Skin of body (tissue), 2 donors: ENCODE results near the gene SWAP70. TPM values are rescaled to one million over a fixed set of nuclear protein-coding genes. Genes with fewer than 3 reads are reported as not detected.
"Not testable (repeated sequence)": the region's sequence is repeated elsewhere in the genome, so short reads cannot be mapped to it uniquely, and the experiment has no call there.

Experiments used
- DNase-seq: peaks from one replicate; lab custom pipeline; 2025; lab: John Stamatoyannopoulos, UW
- total RNA-seq: library from RNA; depleted of rRNA; stranded (reverse); fragments of >200 nt; gene quantifications from one replicate; pipeline ENCODE4 v1.2.3, GENCODE V29; 2014

Gene SWAP70
- total RNA-seq, 1 donor from 2014 or later, result 31.8 TPM

DNA sequence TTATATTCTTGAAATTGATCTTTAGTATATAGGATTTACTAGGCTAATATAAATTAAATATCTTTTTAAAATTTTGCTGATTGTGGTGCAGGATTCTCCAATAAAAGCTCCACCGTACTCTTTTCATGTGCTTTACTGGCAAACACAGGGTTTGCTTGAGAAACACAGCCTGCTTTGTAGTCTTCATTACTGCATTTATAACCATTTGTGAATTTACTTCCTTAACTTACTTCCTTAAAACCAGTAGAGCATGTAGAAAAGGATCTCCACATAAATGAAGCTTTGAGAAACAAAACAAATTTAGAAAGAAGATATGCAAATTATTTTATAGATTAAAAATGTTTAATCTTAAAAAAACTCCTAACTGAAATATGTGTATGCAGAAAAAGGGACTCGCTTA is 28.8 kb downstream of the SWAP70 start:
- no peak for DNase-seq

DNA sequence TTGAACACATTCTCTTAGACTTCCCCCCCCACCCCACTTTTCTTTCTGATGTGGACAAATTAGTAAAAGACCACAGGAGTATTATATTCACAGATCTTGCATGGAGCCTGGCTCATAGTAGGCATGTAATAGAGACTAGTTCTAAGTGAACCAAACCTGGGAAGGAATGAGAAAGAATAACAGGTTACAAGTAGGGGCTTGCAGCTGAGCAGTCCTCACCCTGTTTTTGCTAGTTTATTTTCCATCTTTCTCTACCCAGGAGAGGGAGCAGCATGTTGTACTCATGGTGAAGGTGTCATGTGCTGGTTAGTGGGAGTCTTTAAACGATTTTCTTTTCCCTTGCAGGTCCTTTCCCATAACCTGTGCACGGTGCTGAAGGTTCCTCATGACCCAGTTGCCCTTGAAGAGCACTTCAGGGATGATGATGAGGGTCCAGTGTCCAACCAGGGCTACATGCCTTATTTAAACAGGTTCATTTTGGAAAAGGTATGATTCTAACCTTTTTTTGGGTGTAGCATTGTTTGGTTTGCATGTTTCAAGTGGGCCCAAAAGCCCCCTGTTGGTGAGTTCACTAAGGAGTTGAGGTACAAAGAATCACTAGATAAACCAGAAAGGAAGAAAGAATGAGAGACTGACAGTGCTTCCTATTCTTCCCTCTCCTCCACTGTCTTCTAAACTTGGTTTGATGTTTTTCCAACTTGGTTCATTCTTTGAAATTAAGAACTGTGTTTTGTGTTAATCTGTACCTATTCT is 30.1 kb downstream of the SWAP70 start:
- no peak for DNase-seq

DNA sequence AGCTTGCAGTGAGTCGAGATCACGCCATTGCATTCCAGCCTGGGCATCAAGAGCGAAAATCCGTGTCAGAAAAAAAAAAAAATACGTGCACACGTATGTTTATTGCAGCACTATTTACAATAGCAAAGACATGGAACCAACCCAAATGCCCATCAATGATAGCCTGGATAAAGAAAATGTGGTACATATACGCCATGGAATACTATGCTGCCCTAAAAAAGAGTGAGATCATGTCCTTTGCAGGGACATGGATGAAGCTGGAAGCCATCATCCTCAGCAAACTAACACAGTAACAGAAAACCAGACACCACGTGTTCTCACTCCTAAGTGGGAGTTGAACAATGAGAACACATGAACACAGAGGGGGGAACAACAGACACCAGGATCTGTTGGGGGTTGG is 31.4 kb downstream of the SWAP70 start:
- DNase-seq, result not testable (repeated sequence)

DNA sequence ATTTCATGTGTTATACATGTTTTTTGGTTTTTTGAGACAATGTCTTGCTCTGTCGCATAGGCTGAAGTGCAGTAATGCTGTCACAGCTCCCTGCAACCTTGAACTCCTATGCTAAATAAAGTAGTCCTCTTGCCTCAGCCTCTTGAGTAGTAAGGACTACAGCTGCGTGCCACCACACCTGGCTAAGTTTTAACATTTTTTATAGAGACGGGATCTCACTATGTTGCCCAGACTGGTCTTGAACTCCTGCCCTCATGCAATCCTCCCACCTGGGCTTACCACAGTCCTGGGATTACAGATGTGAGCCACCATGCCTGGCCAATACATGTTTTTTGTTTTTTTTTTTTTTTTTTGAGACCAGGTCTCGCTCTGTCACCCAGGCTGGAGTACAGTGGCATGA is 33.9 kb downstream of the SWAP70 start:
- no peak for DNase-seq

DNA sequence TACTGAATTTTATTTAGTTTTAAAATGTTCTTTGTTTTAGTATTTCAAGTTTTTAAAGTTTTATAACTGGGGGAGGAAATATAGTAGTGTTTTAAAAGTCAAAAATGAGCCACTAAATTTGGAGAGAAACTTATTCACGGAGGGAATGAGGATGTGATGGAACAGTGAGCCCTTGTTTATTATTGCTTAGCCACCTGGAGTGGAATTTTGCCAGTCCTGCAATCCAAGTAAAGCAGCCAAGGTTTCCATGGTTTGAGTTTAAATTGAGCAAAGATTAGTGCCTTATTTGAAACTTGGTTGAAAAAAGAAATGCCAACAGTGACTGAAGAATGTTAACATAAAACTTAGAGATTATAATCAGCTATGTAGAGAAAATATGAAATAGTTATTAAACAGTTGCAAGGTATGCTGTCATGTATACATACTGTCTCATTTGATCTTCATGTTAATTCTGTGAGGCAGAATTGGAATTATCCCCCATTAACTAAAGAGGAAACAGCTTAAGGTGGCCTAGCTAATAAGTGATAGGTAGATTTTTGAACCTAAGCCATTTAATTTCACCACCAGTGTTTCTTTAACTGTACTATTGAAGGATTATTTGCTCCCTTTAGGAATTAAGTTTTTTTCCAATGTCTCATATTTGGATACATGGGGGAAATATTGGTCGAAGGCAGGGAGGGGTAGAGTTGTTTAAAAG is 36.4 kb downstream of the SWAP70 start:
- no peak for DNase-seq

DNA sequence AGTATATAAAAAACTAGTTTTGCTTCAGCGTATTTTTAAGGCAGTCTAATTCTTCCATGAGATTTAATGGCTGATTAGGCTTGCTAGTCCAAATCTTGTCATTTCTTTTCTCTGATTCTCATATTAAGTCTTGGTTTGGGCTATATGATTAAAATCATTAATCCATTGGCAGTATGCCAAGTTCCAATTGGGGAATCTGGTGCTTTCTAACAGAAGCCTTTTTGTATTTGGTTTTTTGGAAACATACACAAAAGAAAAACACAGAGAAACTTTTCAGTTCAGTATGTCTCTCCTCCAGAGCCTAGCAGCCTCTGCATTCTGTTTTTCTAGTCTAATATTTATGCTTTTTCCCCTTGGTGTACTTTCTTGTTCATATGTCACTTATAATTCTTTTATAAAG is 37.9 kb downstream of the SWAP70 start:
- no peak for DNase-seq

DNA sequence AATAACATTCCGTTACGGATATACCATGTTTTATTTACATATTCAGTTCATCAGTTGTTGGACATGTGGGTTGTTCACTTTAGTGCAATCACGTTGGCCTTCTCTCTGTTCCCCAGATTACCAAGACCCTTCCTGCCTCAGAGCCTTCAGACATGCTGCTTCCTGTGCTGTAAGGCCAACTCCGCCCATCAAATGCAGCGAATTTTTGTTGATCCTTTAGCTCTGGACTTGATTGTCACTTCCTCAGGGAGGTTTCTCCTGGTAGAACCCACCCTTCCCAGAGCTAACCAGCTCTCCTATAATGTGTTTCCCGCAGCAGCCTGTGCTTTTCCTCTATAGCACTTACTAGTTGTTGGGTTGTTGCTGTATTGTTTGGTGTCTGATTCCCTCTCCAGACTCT is 39.4 kb downstream of the SWAP70 start:
- DNase-seq, result peak; percentile 21

DNA sequence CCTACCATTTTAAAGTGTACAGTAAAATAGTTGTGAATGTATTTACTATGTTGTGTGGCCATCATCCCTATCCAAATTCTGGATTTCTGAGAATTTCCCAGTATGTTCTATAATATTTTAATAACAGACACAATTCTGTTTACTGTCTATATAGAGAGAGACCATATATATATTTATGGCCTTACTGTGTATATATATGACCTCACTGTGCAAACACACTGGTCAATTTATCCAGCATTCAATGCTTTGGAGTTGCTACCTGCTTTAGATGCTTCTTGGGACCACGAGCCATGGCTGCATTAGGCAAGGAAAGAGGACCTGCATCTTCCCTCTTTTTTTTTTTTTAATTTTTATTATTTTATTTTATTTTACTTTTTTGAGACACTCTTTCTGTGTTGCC is 40.2 kb downstream of the SWAP70 start:
- DNase-seq, result no peak

DNA sequence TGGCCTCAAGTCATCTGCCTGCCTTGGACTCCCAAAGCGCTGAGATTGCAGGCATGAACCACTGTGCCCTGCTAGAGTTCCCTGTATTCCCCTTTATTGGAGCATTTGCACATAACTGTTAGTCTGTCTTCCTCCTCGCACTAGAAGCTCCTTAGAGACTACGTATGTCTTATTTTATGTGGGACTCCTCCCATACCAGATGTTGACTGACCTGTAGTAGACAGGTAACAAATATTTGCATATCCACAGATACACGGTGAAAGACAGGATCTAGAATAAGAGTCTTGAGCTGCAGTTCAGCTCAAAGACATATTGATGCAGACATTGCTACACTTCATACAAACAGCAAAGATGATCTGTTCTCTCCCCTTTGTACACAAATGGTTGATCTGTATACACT is 40.7 kb downstream of the SWAP70 start:
- DNase-seq, result no peak

DNA sequence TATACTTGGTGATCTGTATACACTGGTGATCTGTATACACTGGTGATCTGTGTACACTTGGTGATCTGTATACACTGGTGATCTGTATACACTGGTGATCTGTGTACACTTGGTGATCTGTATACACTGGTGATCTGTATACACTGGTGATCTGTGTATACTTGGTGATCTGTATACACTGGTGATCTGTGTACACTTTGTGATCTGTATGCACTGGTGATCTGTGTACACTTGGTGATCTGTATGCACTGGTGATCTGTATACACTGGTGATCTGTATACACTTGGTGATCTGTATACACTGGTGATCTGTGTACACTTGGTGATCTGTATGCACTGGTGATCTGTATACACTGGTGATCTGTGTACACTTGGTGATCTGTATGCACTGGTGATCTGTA is 41.5 kb downstream of the SWAP70 start:
- not testable (repeated sequence) for DNase-seq

DNA sequence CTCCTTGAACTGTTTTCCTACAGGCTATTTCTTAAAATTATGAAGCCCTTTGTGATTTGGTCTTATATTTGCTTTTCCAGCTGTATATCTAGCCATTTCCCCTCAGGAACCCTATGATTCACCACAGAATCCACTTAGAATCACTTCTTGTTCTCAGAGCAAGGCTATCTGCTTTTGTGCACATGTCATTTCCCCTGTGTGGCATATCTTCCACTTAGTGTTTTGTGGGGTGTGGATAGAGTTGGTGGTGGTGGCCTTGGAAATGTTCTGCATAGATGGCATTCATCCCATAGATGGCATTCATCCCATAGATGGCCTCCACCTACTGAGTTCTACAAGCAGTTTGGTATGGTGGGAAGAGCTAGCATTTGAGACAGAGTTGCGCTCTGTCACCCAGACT is 44.7 kb downstream of the SWAP70 start:
- DNase-seq, result no peak

DNA sequence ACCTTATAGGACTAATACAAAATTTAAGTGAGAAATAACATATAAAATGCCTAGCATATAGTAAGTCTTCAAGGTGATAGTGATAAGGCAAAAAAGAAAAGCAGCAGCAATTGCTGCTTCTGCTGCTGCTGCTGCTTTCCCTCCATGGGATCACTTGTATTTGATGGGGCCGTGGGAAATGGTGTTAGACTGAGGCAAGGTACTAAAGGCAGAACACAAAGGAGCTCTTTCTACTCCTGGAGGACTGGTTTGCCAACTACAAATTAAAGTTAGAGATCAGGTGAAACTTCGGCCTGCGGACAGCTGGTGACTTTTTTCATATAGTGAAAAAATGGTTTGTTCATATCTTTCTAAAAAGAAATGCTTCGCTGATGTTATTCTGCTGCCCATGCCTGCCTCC is 46.3 kb downstream of the SWAP70 start:
- DNase-seq, result no peak

DNA sequence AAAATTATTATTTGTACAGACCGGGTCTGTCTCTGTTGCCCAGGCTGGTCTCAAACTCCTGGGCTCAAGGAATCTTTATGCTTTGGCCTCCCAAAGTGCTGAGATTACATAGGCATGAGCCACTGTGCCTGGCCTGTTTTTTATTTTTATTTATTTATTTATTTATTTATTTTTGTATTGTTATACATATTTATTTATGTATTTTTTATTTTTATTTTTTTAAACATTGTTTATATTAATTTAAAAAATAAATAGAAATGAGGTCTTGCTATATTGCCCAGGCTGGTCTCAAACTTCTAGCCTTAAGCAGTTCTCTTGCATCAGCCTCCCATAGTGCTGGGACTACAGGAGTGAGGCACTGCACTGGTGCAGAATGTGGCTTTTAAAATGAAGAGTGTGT is 47.0 kb downstream of the SWAP70 start:
- no peak for DNase-seq

DNA sequence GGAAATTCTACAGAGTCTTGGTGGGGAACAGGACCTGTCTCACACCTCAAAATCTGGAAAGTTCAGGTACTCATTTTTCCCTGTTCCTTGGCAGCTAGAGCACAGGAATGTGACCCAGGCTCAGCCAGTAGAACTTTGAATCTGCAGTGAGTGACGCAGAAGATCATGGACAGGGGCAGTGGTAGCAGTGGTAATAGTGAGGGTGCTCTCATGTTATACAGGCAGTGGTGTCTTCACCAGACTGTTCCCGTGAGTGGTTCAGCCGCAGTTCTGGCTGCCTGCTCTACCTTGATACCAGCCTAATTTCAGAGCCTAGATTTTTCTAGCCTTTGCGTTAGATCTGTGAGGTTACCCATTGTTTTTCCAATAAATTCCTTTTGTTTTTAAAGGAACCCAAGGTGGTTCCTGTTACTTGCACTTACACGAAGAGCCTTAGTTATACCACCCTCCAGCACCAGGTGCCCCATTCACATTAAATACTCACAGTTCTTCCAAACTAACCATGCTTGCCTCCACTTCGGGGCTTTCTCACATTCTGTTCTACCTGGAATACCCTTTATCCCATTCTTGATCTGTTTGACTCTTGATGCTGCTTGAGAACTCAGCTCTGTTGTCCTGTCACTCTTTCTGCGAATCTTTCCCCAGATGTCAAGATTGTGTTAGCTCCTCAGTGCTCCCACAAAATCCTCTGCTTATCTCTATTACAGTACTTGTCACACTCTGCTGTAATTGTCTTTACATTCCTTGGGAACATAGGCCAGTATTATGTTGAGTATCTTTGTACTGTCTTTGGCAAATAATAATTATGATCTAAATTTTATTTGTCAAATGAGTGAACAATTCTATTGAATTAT is 47.8 kb downstream of the SWAP70 start:
- DNase-seq, result no peak

DNA sequence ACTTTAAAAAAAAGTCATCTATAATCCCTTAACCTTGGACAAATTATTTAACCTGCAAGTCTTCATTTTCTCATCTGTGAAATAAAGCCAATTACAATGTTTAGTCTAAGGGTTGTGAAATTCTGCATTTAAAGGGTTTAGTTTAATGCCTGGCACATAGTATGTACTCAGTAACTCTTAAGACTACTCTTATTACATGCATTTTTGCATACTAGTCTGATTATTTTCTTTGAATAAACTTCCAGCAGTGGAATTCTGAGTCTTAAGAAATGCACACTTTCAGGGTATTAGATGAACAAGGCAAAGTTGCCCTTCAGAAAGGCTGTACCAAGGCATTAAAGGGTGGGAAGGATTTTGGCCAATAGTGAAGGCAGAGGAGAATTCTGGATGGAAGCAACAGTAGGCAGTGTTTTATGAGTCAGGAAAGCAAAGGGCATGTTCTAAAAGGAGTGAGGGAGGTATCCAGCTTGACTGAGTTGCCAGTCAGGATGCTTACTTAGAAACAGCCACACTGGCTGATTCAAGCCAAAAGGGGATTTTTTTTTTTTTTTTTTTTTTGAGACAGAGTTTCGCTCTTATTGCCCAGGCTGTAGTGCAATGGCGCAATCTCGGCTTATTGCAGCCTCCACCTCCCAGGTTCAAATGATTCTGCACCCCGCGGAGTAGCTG is 50.5 kb downstream of the SWAP70 start:
- DNase-seq, result no peak

DNA sequence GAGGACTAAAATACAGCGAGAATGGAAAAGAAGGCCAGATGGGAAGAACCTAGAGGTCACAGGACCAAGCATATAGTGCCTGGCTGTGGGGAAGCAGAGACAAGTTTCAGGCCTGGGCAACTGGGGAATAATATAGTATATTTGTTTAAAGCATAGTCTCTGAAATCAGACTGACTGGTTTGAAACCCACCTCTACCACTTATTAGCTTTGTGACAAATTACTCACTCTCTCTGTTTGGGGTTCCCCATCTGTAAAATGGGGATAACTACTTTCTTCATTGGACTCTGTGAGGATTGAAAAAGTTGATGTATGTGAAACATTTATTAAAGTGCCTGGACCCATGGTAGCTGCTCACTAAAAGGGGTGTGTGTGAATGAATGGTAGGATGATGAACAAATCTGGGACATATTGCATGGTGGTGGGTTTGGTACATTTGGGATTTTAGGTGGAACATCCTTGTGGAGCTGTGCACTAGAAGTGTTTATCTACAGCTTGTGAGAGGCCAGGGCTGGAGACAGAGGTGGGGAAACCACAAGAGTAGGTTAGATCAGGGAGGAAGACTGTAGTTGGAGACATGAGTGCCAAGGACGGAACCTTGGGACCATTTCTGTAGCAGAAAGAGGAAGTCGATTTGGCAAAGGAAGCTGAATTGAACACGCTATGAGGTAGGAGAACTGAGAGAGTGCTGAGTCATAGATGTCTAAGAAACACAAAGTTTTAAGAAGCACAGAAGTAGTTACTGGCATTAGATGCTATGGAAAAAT is 52.6 kb downstream of the SWAP70 start:
- DNase-seq, result peak; percentile 54

DNA sequence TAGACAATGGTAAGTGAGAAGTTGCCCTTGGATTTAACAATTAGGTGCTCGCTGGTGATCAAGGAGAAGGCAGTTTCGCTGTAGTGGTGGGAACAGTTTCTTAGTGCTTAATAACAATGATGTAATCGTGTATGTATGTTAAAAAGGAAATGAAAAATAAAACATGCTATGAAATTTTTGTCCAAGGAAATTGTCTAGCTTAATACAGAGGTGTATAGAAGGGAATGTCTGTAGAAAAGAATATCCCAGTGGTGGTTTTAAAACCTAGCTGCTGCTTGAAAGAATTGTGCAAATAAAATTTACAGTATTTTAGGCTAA is 53.1 kb downstream of the SWAP70 start:
- DNase-seq, result no peak

DNA sequence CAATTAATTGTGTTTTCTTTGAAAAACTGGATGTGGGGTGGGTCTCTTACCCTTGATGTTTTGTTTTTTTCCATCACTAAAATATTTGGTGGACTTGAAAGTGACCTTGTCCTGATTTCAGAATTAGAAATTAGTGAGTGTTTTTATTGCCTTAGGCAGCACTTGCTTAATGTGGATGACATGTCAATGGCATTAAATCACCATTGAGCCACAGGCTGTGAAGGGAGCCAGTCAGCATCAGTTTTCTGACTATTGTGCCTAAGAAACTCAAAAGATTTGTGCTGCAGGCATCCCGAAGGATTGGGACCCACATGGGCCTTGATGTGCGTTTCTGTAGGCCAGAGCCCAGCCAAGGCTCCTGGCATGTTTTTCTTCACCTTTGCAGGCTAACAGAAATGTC is 53.8 kb downstream of the SWAP70 start:
- DNase-seq, result no peak

DNA sequence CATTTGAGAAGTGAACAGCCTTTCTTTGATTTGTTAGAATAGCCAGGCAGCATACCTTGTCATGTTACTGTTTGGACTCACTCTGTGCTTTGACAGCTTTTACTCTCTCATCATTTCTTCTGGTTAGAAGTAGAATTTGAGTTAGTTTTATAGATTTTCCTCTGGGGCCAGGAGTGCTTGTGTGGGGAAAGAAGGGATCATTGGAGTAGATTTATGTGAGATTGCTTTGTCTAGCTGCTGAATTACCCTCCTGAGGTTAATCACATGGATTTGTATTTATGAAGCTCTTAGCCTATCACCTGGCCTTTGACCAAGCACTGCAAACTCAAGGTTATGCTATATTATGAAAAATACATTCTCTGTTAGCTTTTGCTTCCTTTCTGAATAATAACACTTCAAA is 54.3 kb downstream of the SWAP70 start:
- DNase-seq, result no peak

DNA sequence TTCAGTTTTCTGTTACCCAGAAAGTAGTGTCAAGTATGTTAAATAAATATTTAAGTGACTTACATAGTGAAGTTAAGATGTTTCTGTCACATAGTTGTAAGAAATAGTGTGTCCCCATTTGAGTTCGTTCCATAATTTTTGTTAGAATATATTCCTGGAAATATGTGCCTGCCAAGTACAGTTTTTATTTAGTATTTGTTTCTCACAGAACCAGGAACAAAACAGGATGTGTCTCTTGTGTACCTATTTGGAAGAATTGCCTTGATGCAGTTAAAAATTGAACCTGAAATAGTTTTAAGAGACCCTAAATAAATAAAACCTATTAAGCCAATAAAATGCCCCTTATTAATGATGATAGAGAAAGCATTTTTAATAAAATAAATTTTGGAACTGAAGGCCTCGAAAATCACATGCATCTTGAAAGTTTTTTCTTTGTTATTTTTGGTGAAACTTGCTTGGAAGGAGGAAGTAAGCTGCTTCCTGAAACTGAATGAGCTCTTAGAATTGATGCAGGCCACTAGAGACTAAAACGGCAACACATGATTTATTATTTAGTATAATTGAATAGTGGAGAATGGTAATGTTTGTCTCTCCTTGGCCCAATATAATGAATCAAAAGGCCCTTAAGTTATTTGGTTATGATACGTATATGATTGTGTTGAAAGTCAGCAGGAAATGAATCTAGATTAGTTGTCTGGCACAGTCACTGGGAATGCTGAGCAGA is 55.9 kb downstream of the SWAP70 start:
- DNase-seq, result no peak

DNA sequence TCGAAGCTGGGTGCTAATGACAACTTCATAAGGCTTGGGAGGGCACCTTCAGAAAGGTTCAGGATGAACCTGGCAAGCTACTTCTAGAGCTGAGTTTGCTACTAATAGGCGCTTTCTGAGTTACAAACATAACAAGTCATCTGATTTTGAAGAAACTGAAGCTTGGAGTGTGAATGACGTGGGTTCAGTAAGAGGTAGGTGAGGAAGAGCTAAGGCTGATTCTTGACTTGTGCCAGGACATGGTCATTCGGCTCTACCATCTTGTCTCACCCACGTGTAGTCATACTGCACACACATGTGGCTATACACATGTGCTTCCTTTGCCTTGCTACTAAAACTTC is 56.4 kb downstream of the SWAP70 start:
- DNase-seq, result peak; percentile 24
